Psoas muscle (tissue), 8 donors: Measurements from ENCODE around the gene CCDC152. TPM values are rescaled to one million over a fixed set of nuclear protein-coding genes. Genes with fewer than 3 reads are reported as not detected.
A peak's percentile ranks its signal among the peaks of the same experiment; 100 is the strongest.
"Not testable (repeated sequence)": the region's sequence is repeated elsewhere in the genome, so short reads cannot be mapped to it uniquely, and the experiment has no call there.

Source experiments
- ATAC-seq, 4 donors: fragments of 200-7000 bp; cut with Tn5 transposase; one replicate each; pipeline ENCODE4 v1.9.1; 2020; ENCODE audit warnings: moderate library complexity in 3 of 4, mild to moderate bottlenecking in 2 of 4
- DNase-seq, 2 donors: peaks; one replicate each; pipeline ENCODE4 v3.0.0-alpha.2; 2020
- H3K27ac ChIP-seq: fragments of 200-600 bp; one replicate; pipeline ENCODE4 v1.8.0; 2022
- H3K27me3 ChIP-seq, 3 donors: fragments of 200-600 bp in 1 of 3; one replicate each; pipeline versions ENCODE4 v1.6.1 to v1.8.0; 2013 to 2022; ENCODE audit warnings: low read length in 2 of 3, mild to moderate bottlenecking in 2 of 3, moderate library complexity in 1 of 3; ENCODE audit not compliant: insufficient read depth in 3 of 3
- H3K36me3 ChIP-seq, 2 donors: fragments of 200-600 bp in 1 of 2; one replicate each; pipeline versions ENCODE4 v1.6.1 to v1.8.0; 2013 to 2022; ENCODE audit warnings: low read depth in 1 of 2, mild to moderate bottlenecking in 1 of 2, moderate library complexity in 1 of 2; ENCODE audit not compliant: insufficient read depth in 1 of 2
- H3K4me1 ChIP-seq: fragments of 200-600 bp; one replicate; pipeline ENCODE4 v1.8.0; 2022
- H3K4me3 ChIP-seq: fragments of 200-600 bp; one replicate; pipeline ENCODE4 v1.8.0; 2022; ENCODE audit warnings: mild to moderate bottlenecking
- H3K9me3 ChIP-seq: fragments of 200-600 bp; one replicate; pipeline ENCODE4 v1.8.0; 2022
- CTCF ChIP-seq: fragments of 200-600 bp; IDR thresholded peaks from one replicate; pipeline ENCODE4 v1.8.0; 2022; ENCODE audit warnings: antibody characterized with exemption
- WGBS, 3 donors: extraction: QIAGEN DNeasy Blood & Tissue Kit; methylation state at CpG; one replicate each; pipeline versions ENCODE4 v1.1.6 to v1.1.7; 2013; 5-methylcytosine and 5-hydroxymethylcytosine counted together
- intact Hi-C, 2 donors: fragments of 100-400 bp; cut with DNase I; formaldehyde crosslinking; loops; one replicate each; pipeline versions ENCODE4 v1.11.0 to v1.14.2; 2022
- polyA plus RNA-seq, 3 donors: library from polyadenylated mRNA; stranded (reverse); fragments of 200-250 nt; gene quantifications; one replicate each; pipeline ENCODE4 v1.2.3, GENCODE V29; 2013
- total RNA-seq, 4 donors: library from RNA; stranded (reverse); fragmentation: NEBNext Ultra II Directional in 2 of 4; extraction: Animal tissue kit (Norgen Biotek cat#: 25700) in 2 of 4; gene quantifications; one replicate each; pipeline versions ENCODE4 v1.2.1 to v1.2.4, GENCODE V29; 2021 to 2023
- donor health status: healthy with polysubstance abuse.
- donor health status: DM: no; HTN: no; CAD: no; lungs with moderate emphysema.
- donor health status: Bipolar disorder and iron deficiency.
- donor health status: healthy.
- donor health status: DM: yes; HTN: yes; CAD: no.
- donor health status: DM: no; HTN: no; CAD: no.
- donor health status: DM: no; HTN: no; CAD: no.
- donor health status: DM: yes; HTN: yes; CAD: no.

Gene CCDC152
- total and polyA plus RNA-seq, 7 donors: 0.21 to 0.88 (median 0.54) TPM

- H3K36me3 ChIP-seq: peaks cover 2 to 16% of the 10 kb centered on the region in 2 donors
- peak within 1 kb of the TSS; percentile 82 for H3K4me3 ChIP-seq
- peak; percentile 30 to 56 for DNase-seq
- no peaks in the 10 kb centered on the region for H3K9me3 ChIP-seq
- H3K27me3 ChIP-seq: no peaks in the 10 kb centered on the region
- peak; percentile 90 to 94 (median 92) for ATAC-seq
- 3 to 15% (median 5%) methylated on average over 8 of the region's 8 CpGs for WGBS, 3 donors
- intact Hi-C loops: loop anchor here (5.0 kb wide), 1 partner anchor 75 kb away; no protein-coding TSS in a partner anchor
- H3K4me1 ChIP-seq: peaks cover 28% of the 10 kb centered on the region
- TF ChIP-seq CTCF: no peak
- peak within 1 kb of the TSS; percentile 92 for H3K27ac ChIP-seq
Observed at GRCh38 chr5:42811591-42812446, 55.2 kb downstream of the CCDC152 start, which contains the start of gene SELENOP. Gene SELENOP (minus strand): TSS chr5:42811892. CDS start chr5:42808353, 3,539 bp downstream.

- ATAC-seq (no peak), DNase-seq (no peak)
- Histone ChIP-seq H3K4me1 (peaks cover 28% of the 10 kb centered on the region), H3K9me3 (no peaks in the 10 kb centered on the region), H3K36me3 (peaks cover 2 to 8% of the 10 kb centered on the region in 2 donors), H3K27me3 (no peaks in the 10 kb centered on the region), H3K4me3 (peak overlapping the region; percentile 82), H3K27ac (peak overlapping the region; percentile 92)
- 42 to 76% (median 48%) methylated on average over 2 of the region's 2 CpGs for WGBS, 3 donors
- TF ChIP-seq CTCF: no peak
- intact Hi-C loops: loop anchor here (5.0 kb wide), 1 partner anchor 75 kb away; no protein-coding TSS in a partner anchor
Observed at GRCh38 chr5:42812620-42813019, 56.0 kb downstream of the CCDC152 start.

DNA sequence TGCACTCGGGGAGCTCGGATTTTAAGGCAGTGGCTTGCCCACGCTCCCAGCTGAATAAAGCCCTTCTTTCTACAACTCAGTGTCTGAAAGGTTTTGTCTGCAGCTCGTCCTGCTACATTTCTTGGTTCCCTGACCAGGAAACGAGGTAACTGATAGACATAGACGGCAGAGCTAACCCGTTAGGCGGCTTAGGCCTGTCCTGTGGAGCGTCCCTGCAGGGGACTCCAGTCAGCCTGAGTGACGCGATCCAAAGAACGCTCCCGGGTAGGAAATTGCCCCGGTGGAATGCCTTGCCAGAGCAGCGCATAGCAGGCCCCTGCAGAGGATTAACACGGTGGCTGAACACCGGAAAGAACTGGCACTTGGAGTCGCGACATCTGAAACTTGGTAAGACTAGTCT, 56.9 kb downstream of the CCDC152 start:
- Histone ChIP-seq H3K36me3 (no peaks in the 10 kb centered on the region), H3K4me3 (peak overlapping the region; percentile 30), H3K9me3 (no peaks in the 10 kb centered on the region), H3K27ac (peak overlapping the region; percentile 92), H3K4me1 (peaks cover 20% of the 10 kb centered on the region), H3K27me3 (no peaks in the 10 kb centered on the region)
- TF ChIP-seq CTCF: no peak
- peak in 1 of 2 donors; percentile 82 for DNase-seq
- peak; percentile 39 to 81 (median 62) for ATAC-seq
- 32 to 55% (median 36%) methylated on average over 19 of the region's 19 CpGs for WGBS, 3 donors
- intact Hi-C loops: loop anchor here (5.0 kb wide), 1 partner anchor 74 kb away; no protein-coding TSS in a partner anchor

DNA sequence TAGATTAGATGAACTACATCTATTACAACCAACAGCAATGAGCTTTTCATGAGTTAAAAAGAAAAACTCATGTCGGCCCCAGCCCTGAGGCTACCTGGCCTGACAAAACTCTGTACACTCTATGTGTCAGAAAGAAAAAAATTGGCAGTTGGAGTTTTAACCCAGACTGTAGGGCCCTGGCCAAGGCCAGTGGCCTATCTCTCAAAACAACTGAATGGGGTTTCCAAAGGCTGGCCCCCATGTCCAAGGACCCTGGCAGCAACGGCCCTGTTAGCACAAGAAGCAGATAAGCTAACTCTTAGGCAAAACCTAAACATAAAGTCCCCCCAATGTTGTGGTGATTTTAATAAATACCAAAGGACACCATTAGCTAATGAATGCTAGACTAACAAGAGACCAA, 59.9 kb downstream of the CCDC152 start:
- H3K27me3 ChIP-seq, H3K27ac ChIP-seq, DNase-seq, H3K36me3 ChIP-seq, H3K9me3 ChIP-seq, H3K4me3 ChIP-seq, intact Hi-C loops, ATAC-seq: not testable (repeated sequence)
- peaks cover 12% of the 10 kb centered on the region for H3K4me1 ChIP-seq
- WGBS, 3 donors: 94 to 100% (median 95%) methylated on average over 2 of the region's 2 CpGs

DNA sequence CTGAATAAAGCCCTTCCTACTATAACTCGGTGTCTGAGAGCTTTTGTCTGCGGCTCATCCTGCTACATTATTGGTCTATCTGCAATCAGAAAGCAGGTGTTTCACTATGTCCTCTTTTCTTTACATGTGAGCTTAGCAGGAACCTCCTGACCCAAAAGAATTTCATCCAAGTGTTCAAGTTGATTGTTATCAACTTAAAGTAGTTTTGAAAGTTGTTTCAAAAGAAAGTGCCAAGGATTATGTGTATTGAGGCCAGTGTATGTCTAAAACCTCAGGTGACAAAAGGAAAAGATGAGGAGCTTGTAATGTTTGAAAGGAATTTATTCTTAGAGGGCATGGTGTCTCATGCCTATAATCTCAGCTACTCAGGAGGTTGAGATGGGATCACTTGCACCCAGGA, 63.1 kb downstream of the CCDC152 start:
- WGBS, 3 donors: 49 to 96% (median 73%) methylated on average over 2 of the region's 2 CpGs
- intact Hi-C loops: no loop called here
- H3K9me3 ChIP-seq: no peaks in the 10 kb centered on the region

More for the DNA sequence above, 63.1 kb downstream of the CCDC152 start:
- Histone ChIP-seq H3K27ac (no peak overlapping the region), H3K4me3 (no peak overlapping the region), H3K36me3 (no peaks in the 10 kb centered on the region), H3K4me1 (no peaks in the 10 kb centered on the region), H3K27me3 (no peaks in the 10 kb centered on the region)
- no peak for TF ChIP-seq CTCF
- ATAC-seq (no peak), DNase-seq (no peak)
